DLD1 (cell line): ENCODE results near the gene PCDHB11.
"Not testable (repeated sequence)": the region's sequence is repeated elsewhere in the genome, so short reads cannot be mapped to it uniquely, and the experiment has no call there.

Experiments
- in situ Hi-C: cut with HindIII; loops from 2 replicates; pipeline ENCODE4 v1.10.0; 2017; ENCODE audit warnings: low sequenced_read_pairs

Gene PCDHB11

GRCh38 chr5:141186897-141187512 lies 12.4 kb upstream of the PCDHB11 start, which contains the start of gene PCDHB9:
PCDHB9 (plus strand) TSS chr5:141187161; CDS start chr5:141187319, 158 bp downstream.
- in situ Hi-C loops: no loop called here

- in situ Hi-C loops: not testable (repeated sequence)
Observed at GRCh38 chr5:141188682-141189081, 10.7 kb upstream of the PCDHB11 start.

- in situ Hi-C loops: not testable (repeated sequence)
Observed at GRCh38 chr5:141189131-141189530, 10.3 kb upstream of the PCDHB11 start.

- in situ Hi-C loops: no loop called here
Observed at GRCh38 chr5:141192110-141192725, 7.2 kb upstream of the PCDHB11 start, which contains the start of gene PCDHB10. PCDHB10 (plus strand) TSS chr5:141192353; CDS start chr5:141192553, 200 bp downstream.

GRCh38 chr5:141194332-141194731 lies 5.1 kb upstream of the PCDHB11 start:
- in situ Hi-C loops: not testable (repeated sequence)

GRCh38 chr5:141196363-141196762 lies 3.1 kb upstream of the PCDHB11 start:
- in situ Hi-C loops: no loop called here

- in situ Hi-C loops: not testable (repeated sequence)
Observed at GRCh38 chr5:141201126-141201525, 1.7 kb downstream of the PCDHB11 start.

- in situ Hi-C loops: not testable (repeated sequence)
Observed at GRCh38 chr5:141201646-141202045, 2.2 kb downstream of the PCDHB11 start.

GRCh38 chr5:141208478-141208877 lies 9.1 kb downstream of the PCDHB11 start, which contains the start of gene PCDHB12:
PCDHB12 (plus strand) TSS chr5:141208719; CDS start chr5:141208908, 189 bp downstream.
- in situ Hi-C loops: no loop called here

GRCh38 chr5:141210281-141210680 lies 10.9 kb downstream of the PCDHB11 start:
- in situ Hi-C loops: not testable (repeated sequence)

- in situ Hi-C loops: not testable (repeated sequence)
Observed at GRCh38 chr5:141210849-141211248, 11.4 kb downstream of the PCDHB11 start.

GRCh38 chr5:141213656-141214339 lies 14.4 kb downstream of the PCDHB11 start, which contains the start of gene PCDHB13:
PCDHB13 (plus strand) TSS chr5:141213919; CDS start chr5:141214124, 205 bp downstream.
- in situ Hi-C loops: not testable (repeated sequence)

GRCh38 chr5:141214583-141214982 lies 15.2 kb downstream of the PCDHB11 start:
- in situ Hi-C loops: not testable (repeated sequence)

GRCh38 chr5:141215504-141215903 lies 16.1 kb downstream of the PCDHB11 start:
- in situ Hi-C loops: not testable (repeated sequence)

GRCh38 chr5:141216035-141216434 lies 16.6 kb downstream of the PCDHB11 start:
- in situ Hi-C loops: not testable (repeated sequence)

- in situ Hi-C loops: no loop called here
Observed at GRCh38 chr5:141223112-141223783, 23.8 kb downstream of the PCDHB11 start, which contains the start of gene PCDHB14. PCDHB14 (plus strand) TSS chr5:141223343; CDS start chr5:141223506, 163 bp downstream.

GRCh38 chr5:141224844-141225243 lies 25.4 kb downstream of the PCDHB11 start:
- in situ Hi-C loops: not testable (repeated sequence)

GRCh38 chr5:141225421-141225820 lies 26.0 kb downstream of the PCDHB11 start:
- in situ Hi-C loops: not testable (repeated sequence)

- in situ Hi-C loops: no loop called here
Observed at GRCh38 chr5:141234109-141234667, 34.8 kb downstream of the PCDHB11 start.

- in situ Hi-C loops: not testable (repeated sequence)
Observed at GRCh38 chr5:141235922-141236321, 36.5 kb downstream of the PCDHB11 start.
